GM12878 (cell line): ENCODE measurements around the gene GBP6. TPM values are rescaled to one million over a fixed set of nuclear protein-coding genes. Genes with fewer than 3 reads are reported as not detected.

Experiments
- ATAC-seq: fragments of 200-7000 bp; cut with Tn5 transposase; 3 replicates; pipeline ENCODE4 v1.9.1; 2020; ENCODE audit warnings: mild to moderate bottlenecking, moderate library complexity
- BruUV-seq: library from RNA; stranded (reverse); fragments of 400-500 nt; replicated peaks from 2 replicates; lab custom pipeline; 2021; lab: Mats Ljungman, UMichigan
- CTCF ChIA-PET: fragments of 300-600 bp; sonication (Branson Sonifier 250); formaldehyde crosslinking; extraction: SDS; loops from one replicate; lab custom pipeline; 2021; ENCODE audit warnings: inconsistent platforms; lab: Yijun Ruan, JAX
- POLR2A ChIA-PET: fragments of 350-600 bp; formaldehyde crosslinking; extraction: SDS; loops from one replicate; lab custom pipeline; 2021; ENCODE audit warnings: inconsistent platforms; lab: Charles Lee
- RAD21 ChIA-PET: fragments of 300-600 bp; sonication (Branson Sonifier 250); formaldehyde crosslinking; loops from one replicate; lab custom pipeline; 2023; ENCODE audit warnings: antibody characterized with exemption; ENCODE audit not compliant: unreplicated experiment; lab: Charles Lee
- SMC1A ChIA-PET: fragments of 300-600 bp; sonication (Branson Sonifier 250); formaldehyde crosslinking; loops from one replicate; lab custom pipeline; 2023; ENCODE audit not compliant: unreplicated experiment, uncharacterized antibody; lab: Charles Lee
- DNase-seq: peaks from one replicate; pipeline ENCODE4 v3.0.0-alpha.2; 2011; ENCODE audit warnings: low read depth, low spot score
- FAIRE-seq: peaks from 3 replicates; lab custom pipeline; 2011; peaks lifted over from hg19 to GRCh38; lab: Jason Lieb, UNC
- H2AFZ ChIP-seq: 2 replicates; pipeline ENCODE4 v1.6.0; 2011; ENCODE audit warnings: low read depth, low read length, control low read depth; ENCODE audit not compliant: control insufficient read depth
- H3K27ac ChIP-seq: 2 replicates; pipeline ENCODE4 v1.5.1; 2011; ENCODE audit warnings: control low read depth; ENCODE audit not compliant: control insufficient read depth, insufficient read depth
- H3K27me3 ChIP-seq, 2 experiments: replicated peaks in 1 of 2; 2 replicates each; pipeline versions ENCODE4 v1.6.0 to v1.6.1; 2011; ENCODE audit warnings: low read length in 1 of 2; ENCODE audit not compliant: control insufficient read depth in 2 of 2, insufficient read depth in 2 of 2
- H3K36me3 ChIP-seq, 2 experiments: 2 replicates each; pipeline ENCODE4 v1.5.1; 2011; ENCODE audit warnings: low read length in 1 of 2; ENCODE audit not compliant: control insufficient read depth in 2 of 2, insufficient read depth in 2 of 2
- H3K4me1 ChIP-seq: 2 replicates; pipeline ENCODE4 v1.6.1; 2011; ENCODE audit warnings: mild to moderate bottlenecking, low read length, moderate library complexity, mixed read lengths; ENCODE audit not compliant: control insufficient read depth, insufficient read depth
- H3K4me2 ChIP-seq: 2 replicates; pipeline ENCODE4 v1.6.0; 2011; ENCODE audit warnings: control low read depth; ENCODE audit not compliant: control insufficient read depth, insufficient read depth
- H3K4me3 ChIP-seq: fragments of 200-600 bp; sonication (generic); 2 replicates; pipeline ENCODE4 v1.5.1; 2016
- H3K79me2 ChIP-seq: 2 replicates; pipeline ENCODE4 v1.6.0; 2011; ENCODE audit warnings: low read length; ENCODE audit not compliant: control insufficient read depth, insufficient read depth
- H3K9ac ChIP-seq: 2 replicates; pipeline ENCODE4 v1.8.0; 2011; ENCODE audit warnings: low read length, control low read depth, mixed read lengths; ENCODE audit not compliant: control insufficient read depth, insufficient read depth
- H3K9me3 ChIP-seq: replicated peaks from 3 replicates; pipeline ENCODE4 v1.5.1; 2011; ENCODE audit warnings: mild to moderate bottlenecking, low read length; ENCODE audit not compliant: control insufficient read depth, insufficient read depth
- H4K20me1 ChIP-seq: 2 replicates; pipeline ENCODE4 v1.6.0; 2011; ENCODE audit not compliant: control insufficient read depth, insufficient read depth
- ATF3 ChIP-seq: IDR thresholded peaks from 2 replicates; pipeline ENCODE4 v1.6.1; 2011; ENCODE audit warnings: low read depth, mild to moderate bottlenecking, low read length, moderate library complexity, borderline replicate concordance; ENCODE audit errors: extremely low read depth
- CHD4 ChIP-seq: fragments of 200-600 bp; sonication (generic); IDR thresholded peaks from 2 replicates; pipeline ENCODE4 v1.6.1; 2016; ENCODE audit warnings: mild to moderate bottlenecking
- FOS ChIP-seq: IDR thresholded peaks from 3 replicates; pipeline ENCODE4 v1.6.1; 2011; ENCODE audit warnings: borderline replicate concordance; ENCODE audit not compliant: insufficient read length; ENCODE audit errors: extremely low read depth
- FOXK2 ChIP-seq: fragments of 450-650 bp; IDR thresholded peaks from 2 replicates; pipeline ENCODE4 v1.6.1; 2017; ENCODE audit warnings: mild to moderate bottlenecking, moderate library complexity
- NR2C1 ChIP-seq: fragments of 450-650 bp; IDR thresholded peaks from 2 replicates; pipeline ENCODE4 v1.6.1; 2017; ENCODE audit warnings: antibody characterized with exemption, mild to moderate bottlenecking, moderate library complexity
- PRDM15 ChIP-seq: fragments of 450-650 bp; formaldehyde crosslinking; IDR thresholded peaks from 2 replicates; pipeline ENCODE4 v1.4.0; 2020; ENCODE audit warnings: mild to moderate bottlenecking, moderate library complexity
- RAD21 ChIP-seq: IDR thresholded peaks from 2 replicates; pipeline ENCODE4 v1.6.1; 2011; ENCODE audit warnings: mild to moderate bottlenecking, low read depth, low read length, moderate library complexity; ENCODE audit not compliant: insufficient read depth
- REST ChIP-seq: IDR thresholded peaks from 2 replicates; pipeline ENCODE4 v1.6.1; 2012; ENCODE audit warnings: mild to moderate bottlenecking, low read depth, low read length
- SIX5 ChIP-seq: IDR thresholded peaks from 2 replicates; pipeline ENCODE4 v1.6.1; 2011; ENCODE audit warnings: mild to moderate bottlenecking, low read depth, low read length, moderate library complexity; ENCODE audit not compliant: severe bottlenecking
- SUPT20H ChIP-seq: IDR thresholded peaks from 2 replicates; pipeline ENCODE4 v1.6.1; 2011; ENCODE audit warnings: low read depth, mild to moderate bottlenecking, low read length, moderate library complexity, borderline replicate concordance; ENCODE audit not compliant: control insufficient read depth
- TBL1XR1 ChIP-seq: IDR thresholded peaks from 2 replicates; pipeline ENCODE4 v1.6.1; 2012; ENCODE audit warnings: low read depth, low read length, improper control_type of control experiment
- USF2 ChIP-seq: IDR thresholded peaks from 2 replicates; pipeline ENCODE4 v1.6.1; 2011; ENCODE audit warnings: low read depth, low read length, improper control_type of control experiment, borderline replicate concordance
- ZNF384 ChIP-seq: IDR thresholded peaks from 2 replicates; pipeline ENCODE4 v1.6.1; 2012; ENCODE audit warnings: low read depth, mild to moderate bottlenecking, low read length, improper control_type of control experiment, borderline replicate concordance
- ZNF622 ChIP-seq: fragments of 450-650 bp; IDR thresholded peaks from 2 replicates; pipeline ENCODE4 v1.6.1; 2017; ENCODE audit warnings: mild to moderate bottlenecking, inconsistent platforms
- in situ Hi-C: fragments of 300-500 bp; cut with MboI; formaldehyde crosslinking; loops from 9 replicates; pipeline ENCODE4 v1.14.3; 2018; ENCODE audit warnings: mixed read lengths
- intact Hi-C: fragments of 100-400 bp; cut with micrococcal nuclease; formaldehyde crosslinking; loops from one replicate; pipeline ENCODE4 v1.14.2; 2022; ENCODE audit not compliant: unreplicated experiment
- polyA plus RNA-seq, 11 experiments: library from polyadenylated mRNA; depleted of rRNA in 4 of 11; unstranded in 6 of 11; stranded (reverse) in 5 of 11; fragments of >200 nt; fragmentation: Nextera tagmentation in 4 of 11; fragmentation: Illumina TruSeq in 1 of 11; extraction: Ambion mirVana in 4 of 11; extraction: Trizol in 1 of 11; gene quantifications; 1 replicate in 1 of 11; 2 replicates in 10 of 11; pipeline versions ENCODE4 v1.2.1 to v1.2.3, GENCODE V29; 2011 to 2016; ENCODE audit warnings: inconsistent platforms in 2 of 11, missing spikeins in 2 of 11, low read depth in 1 of 11
- total RNA-seq, 4 experiments: library from RNA; depleted of rRNA in 3 of 4; stranded (reverse); fragments of >200 nt in 3 of 4; fragmentation: Illumina TruSeq in 1 of 4; extraction: Trizol in 1 of 4; gene quantifications; 2 replicates each; pipeline versions ENCODE4 v1.2.1 to v1.2.3, GENCODE V29; 2013 to 2021
- TF ChIP-seq, protein P1 (sequence below): fragments of 450-650 bp; IDR thresholded peaks from 2 replicates; pipeline ENCODE4 v1.6.1; 2016; ENCODE audit warnings: mild to moderate bottlenecking

GBP6 gene
- total and polyA plus RNA-seq, 10 of the 15 experiments (the other 5 are each of a cell fraction or from before 2014, with no cell fraction given) = 0.03 to 2.7 (median 0.05) TPM; not detected in 6

DNA sequence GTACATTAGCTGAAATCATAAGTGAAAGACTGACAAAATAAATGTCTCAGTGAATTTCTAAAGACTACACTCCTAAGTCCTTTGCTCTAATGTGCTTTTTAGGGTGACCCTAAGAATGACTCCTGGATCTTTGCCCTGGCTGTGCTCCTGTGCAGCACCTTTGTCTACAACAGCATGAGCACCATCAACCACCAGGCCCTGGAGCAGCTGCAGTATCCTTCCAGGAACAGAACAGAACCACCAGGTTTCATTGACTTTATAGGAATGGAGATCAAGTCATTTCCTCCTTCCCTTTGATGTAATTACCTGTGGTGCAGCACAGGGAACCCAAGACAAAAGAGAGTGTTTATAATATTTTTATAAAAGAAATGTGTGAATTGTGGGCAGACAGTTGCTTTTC lies 14.1 kb downstream of the GBP6 start:
- no peaks in the 10 kb centered on the region for H3K4me1 ChIP-seq
- H3K27me3 ChIP-seq = no peaks in the 10 kb centered on the region; a peak in 1 of 4 replicates
- no peak for ATAC-seq
- no peaks in the 10 kb centered on the region for H4K20me1 ChIP-seq
- RAD21 ChIA-PET = interaction anchor here (0.8 kb wide), 1 partner anchor 79 kb away, joined by 4 read pairs; no protein-coding TSS in a partner anchor
- DNase-seq = no peak
- H3K4me3 ChIP-seq = no peak overlapping the region
- in situ Hi-C loops (no loop called here), intact Hi-C loops (no loop called here)
- H3K27ac ChIP-seq = no peak overlapping the region
- SMC1A ChIA-PET = interaction anchor here (1.3 kb wide), 1 partner anchor 14 kb away, joined by 5 read pairs; the partner anchor contains the start of gene GBP6
- no peak for FAIRE-seq
- CTCF ChIA-PET = no interaction called here
- H3K79me2 ChIP-seq = no peaks in the 10 kb centered on the region
- no TSS peak for BruUV-seq
- H3K4me2 ChIP-seq = no peak overlapping the region
- no peak overlapping the region for H3K9ac ChIP-seq
- H3K36me3 ChIP-seq = no peaks in the 10 kb centered on the region
- H2AFZ ChIP-seq = no peak overlapping the region
- no peaks in the 10 kb centered on the region for H3K9me3 ChIP-seq
- POLR2A ChIA-PET = no interaction called here
- TF ChIP-seq ATF3 (no peak), NR2C1 (no peak), REST (no peak), ZNF384 (no peak), TBL1XR1 (no peak), SUPT20H (no peak), FOS (no peak), CHD4 (no peak), RAD21 (no peak), SIX5 (no peak), USF2 (no peak), PRDM15 (CRISPR knock-in tag) (no peak), ZNF622 (no peak), FOXK2 (no peak)
- TF ChIP-seq, protein P1, sequence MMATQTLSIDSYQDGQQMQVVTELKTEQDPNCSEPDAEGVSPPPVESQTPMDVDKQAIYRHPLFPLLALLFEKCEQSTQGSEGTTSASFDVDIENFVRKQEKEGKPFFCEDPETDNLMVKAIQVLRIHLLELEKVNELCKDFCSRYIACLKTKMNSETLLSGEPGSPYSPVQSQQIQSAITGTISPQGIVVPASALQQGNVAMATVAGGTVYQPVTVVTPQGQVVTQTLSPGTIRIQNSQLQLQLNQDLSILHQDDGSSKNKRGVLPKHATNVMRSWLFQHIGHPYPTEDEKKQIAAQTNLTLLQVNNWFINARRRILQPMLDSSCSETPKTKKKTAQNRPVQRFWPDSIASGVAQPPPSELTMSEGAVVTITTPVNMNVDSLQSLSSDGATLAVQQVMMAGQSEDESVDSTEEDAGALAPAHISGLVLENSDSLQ = no peak
